SK-N-SH (cell line): ENCODE data around the gene IKZF4. TPM values are rescaled to one million over a fixed set of nuclear protein-coding genes. Genes with fewer than 3 reads are reported as not detected.

ENCODE experiments used
- CTCF ChIA-PET: fragments of 300-600, 350-600 bp; formaldehyde crosslinking; extraction: SDS; loops from one replicate; lab custom pipeline; 2021; lab: Yijun Ruan, JAX
- POLR2A ChIA-PET: fragments of 350-600 bp; sonication (Branson Sonifier 250); formaldehyde crosslinking; extraction: SDS; loops from one replicate; lab custom pipeline; 2020; ENCODE audit warnings: antibody characterized with exemption, inconsistent platforms; lab: Yijun Ruan, JAX
- DNase-seq: peaks from one replicate; pipeline ENCODE4 v3.0.0; 2012
- H2AFZ ChIP-seq: fragments of 200-600 bp; sonication (generic); 2 replicates; pipeline ENCODE4 v1.8.1; 2016; ENCODE audit warnings: antibody characterized with exemption, mild to moderate bottlenecking, low read depth
- H3F3A ChIP-seq: fragments of 200-600 bp; sonication (generic); replicated peaks from 2 replicates; pipeline ENCODE3; 2016; ENCODE audit warnings: antibody characterized with exemption, mild to moderate bottlenecking; ENCODE audit not compliant: insufficient read depth
- H3K27ac ChIP-seq, 2 experiments: fragments of 200-500 bp in 1 of 2; fragments of 200-600 bp in 1 of 2; sonication (Bioruptor generic) in 1 of 2; sonication (generic), shearing (Covaris generic) in 1 of 2; 2 replicates each; pipeline versions ENCODE4 v1.5.1 to v1.6.1; 2014 to 2016; ENCODE audit warnings: low read depth in 2 of 2, inconsistent platforms in 1 of 2, low read length in 1 of 2, mild to moderate bottlenecking in 1 of 2, mixed read lengths in 1 of 2
- H3K27me3 ChIP-seq: fragments of 200-600 bp; sonication (generic), shearing (Covaris generic); 2 replicates; pipeline ENCODE4 v1.6.1; 2016; ENCODE audit warnings: mixed run types; ENCODE audit not compliant: insufficient read depth
- H3K36me3 ChIP-seq, 2 experiments: fragments of 200-500 bp in 1 of 2; fragments of 200-600 bp in 1 of 2; sonication (Bioruptor generic) in 1 of 2; sonication (generic) in 1 of 2; replicated peaks in 1 of 2; 2 replicates each; pipeline versions ENCODE3 to v1.5.1; 2014 to 2016; ENCODE audit warnings: low read length in 1 of 2, mild to moderate bottlenecking in 1 of 2; ENCODE audit not compliant: insufficient read depth in 2 of 2, control insufficient read depth in 1 of 2
- H3K4me1 ChIP-seq, 2 experiments: fragments of 200-500 bp in 1 of 2; fragments of 200-600 bp in 1 of 2; sonication (Bioruptor generic) in 1 of 2; sonication (generic), shearing (Covaris generic) in 1 of 2; 2 replicates each; pipeline versions ENCODE4 v1.5.1 to v1.6.1; 2014 to 2016; ENCODE audit warnings: low read depth in 1 of 2, low read length in 1 of 2, mixed run types in 1 of 2; ENCODE audit not compliant: insufficient read depth in 2 of 2, control insufficient read depth in 1 of 2
- H3K4me2 ChIP-seq: fragments of 200-600 bp; sonication (generic), shearing (Covaris generic); 2 replicates; pipeline ENCODE4 v1.6.1; 2017; ENCODE audit warnings: mixed run types
- H3K4me3 ChIP-seq, 2 experiments: fragments of 200-500 bp in 1 of 2; fragments of 200-600 bp in 1 of 2; sonication (Bioruptor generic) in 1 of 2; sonication (generic), shearing (Covaris generic) in 1 of 2; 2 replicates each; pipeline versions ENCODE4 v1.5.1 to v1.8.1; 2014 to 2016; ENCODE audit warnings: low read depth in 2 of 2, inconsistent platforms in 1 of 2, low read length in 1 of 2, mild to moderate bottlenecking in 1 of 2, mixed read lengths in 1 of 2, moderate library complexity in 1 of 2
- H3K79me2 ChIP-seq: fragments of 200-600 bp; sonication (generic); 2 replicates; pipeline ENCODE4 v1.8.1; 2017; ENCODE audit warnings: mild to moderate bottlenecking; ENCODE audit not compliant: insufficient read depth
- H3K9ac ChIP-seq: fragments of 200-600 bp; sonication (generic); 2 replicates; pipeline ENCODE4 v1.6.1; 2017; ENCODE audit warnings: mixed run types
- H3K9me2 ChIP-seq: fragments of 200-600 bp; sonication (generic); 2 replicates; pipeline ENCODE4 v1.6.1; 2017; ENCODE audit warnings: mixed run types
- H3K9me3 ChIP-seq: fragments of 200-600 bp; sonication (generic); 2 replicates; pipeline ENCODE4 v1.6.1; 2017; ENCODE audit warnings: mixed run types, mild to moderate bottlenecking, moderate library complexity
- H4K20me1 ChIP-seq: fragments of 200-600 bp; sonication (generic); 2 replicates; pipeline ENCODE4 v1.6.1; 2017; ENCODE audit warnings: mild to moderate bottlenecking, mixed run types; ENCODE audit not compliant: insufficient read depth
- CHD2 ChIP-seq: fragments of 150-350 bp; IDR thresholded peaks from 2 replicates; pipeline ENCODE4 v1.6.1; 2018; ENCODE audit warnings: low read length; ENCODE audit not compliant: partially characterized antibody
- CTCF ChIP-seq: fragments of 200-600 bp; sonication (generic); IDR thresholded peaks from 2 replicates; pipeline ENCODE4 v1.6.1; 2017; ENCODE audit warnings: antibody characterized with exemption, mild to moderate bottlenecking, moderate library complexity
- ELF1 ChIP-seq: IDR thresholded peaks from 2 replicates; pipeline ENCODE4 v1.4.0; 2012
- FOSL2 ChIP-seq: IDR thresholded peaks from 2 replicates; pipeline ENCODE4 v1.4.0; 2012; ENCODE audit warnings: low read depth, mild to moderate bottlenecking, moderate library complexity, borderline replicate concordance
- FOXJ3 ChIP-seq: sonication (generic); formaldehyde crosslinking; IDR thresholded peaks from 2 replicates; pipeline ENCODE4 v1.5.1; 2020; ENCODE audit warnings: mild to moderate bottlenecking, missing genetic modification reagents
- FOXM1 ChIP-seq: IDR thresholded peaks from 2 replicates; pipeline ENCODE4 v1.4.0; 2012; ENCODE audit warnings: low read depth, mild to moderate bottlenecking
- GATA2 ChIP-seq: sonication (generic); formaldehyde crosslinking; IDR thresholded peaks from 2 replicates; pipeline ENCODE4 v1.5.0; 2020; ENCODE audit warnings: mild to moderate bottlenecking, missing genetic modification reagents
- JUND ChIP-seq: IDR thresholded peaks from 2 replicates; pipeline ENCODE4 v1.4.0; 2012
- MAX ChIP-seq: IDR thresholded peaks from 2 replicates; pipeline ENCODE4 v1.4.0; 2012; ENCODE audit warnings: low read depth
- MXI1 ChIP-seq: IDR thresholded peaks from 2 replicates; pipeline ENCODE4 v1.6.1; 2012; ENCODE audit warnings: mild to moderate bottlenecking, low read depth, low read length, improper control_type of control experiment
- NFIC ChIP-seq: IDR thresholded peaks from 2 replicates; pipeline ENCODE4 v1.4.0; 2012; ENCODE audit warnings: borderline replicate concordance
- NRF1 ChIP-seq: IDR thresholded peaks from 2 replicates; pipeline ENCODE4 v1.6.1; 2012; ENCODE audit warnings: low read depth, mild to moderate bottlenecking, low read length
- POLR2AphosphoS5 ChIP-seq: IDR thresholded peaks from 2 replicates; pipeline ENCODE4 v1.6.1; 2012; ENCODE audit warnings: low read depth, low read length
- REST ChIP-seq: IDR thresholded peaks from 2 replicates; pipeline ENCODE4 v1.6.1; 2012; ENCODE audit warnings: mild to moderate bottlenecking, low read depth, low read length, moderate library complexity
- RFX5 ChIP-seq: IDR thresholded peaks from 2 replicates; pipeline ENCODE4 v1.6.1; 2012; ENCODE audit warnings: mild to moderate bottlenecking, improper control_type of control experiment, low read length
- TAF1 ChIP-seq: IDR thresholded peaks from 2 replicates; pipeline ENCODE4 v1.6.1; 2012; ENCODE audit warnings: low read depth, mild to moderate bottlenecking, low read length, moderate library complexity, borderline replicate concordance
- TCF12 ChIP-seq: IDR thresholded peaks from 2 replicates; pipeline ENCODE4 v1.4.0; 2012
- TEAD4 ChIP-seq: IDR thresholded peaks from 2 replicates; pipeline ENCODE4 v1.4.0; 2012; ENCODE audit warnings: mild to moderate bottlenecking, borderline replicate concordance; ENCODE audit not compliant: insufficient read depth
- ZBTB33 ChIP-seq: IDR thresholded peaks from 2 replicates; pipeline ENCODE4 v1.4.0; 2012; ENCODE audit warnings: low read depth, borderline replicate concordance
- WGBS: methylation state at CpG from one replicate; pipeline ENCODE4 v1.1.6; 2017; ENCODE audit warnings: low lambda C conversion rate; 5-methylcytosine and 5-hydroxymethylcytosine counted together
- polyA plus RNA-seq, 3 experiments: library from polyadenylated mRNA; depleted of rRNA; stranded (reverse); fragments of >200 nt; gene quantifications; 2 replicates each; pipeline ENCODE4 v1.2.3, GENCODE V29; 2012

IKZF4 gene
- polyA plus RNA-seq, 1 of the 3 experiments (the other 2 are of a cell fraction) = 3.9 TPM

- Histone ChIP-seq H3K4me3 (no peak overlapping the region), H3K4me1 (no peaks in the 10 kb centered on the region), H4K20me1 (no peaks in the 10 kb centered on the region), H2AFZ (no peak overlapping the region), H3K9me2 (no peaks in the 10 kb centered on the region), H3K27ac (no peak overlapping the region; a peak in 1 of 4 replicates), H3K9me3 (no peaks in the 10 kb centered on the region), H3K79me2 (no peaks in the 10 kb centered on the region), H3K27me3 (no peaks in the 10 kb centered on the region), H3K4me2 (no peak overlapping the region), H3K9ac (no peak overlapping the region), H3F3A (no peaks in the 10 kb centered on the region), H3K36me3 (no peaks in the 10 kb centered on the region)
- ChIA-PET CTCF (interaction anchor here (2.3 kb wide), 1 partner anchor 25 kb away, joined by 8 read pairs; no protein-coding TSS in a partner anchor), POLR2A (no interaction called here)
- DNase-seq = no peak
- 74% methylated on average over 4 of the region's 4 CpGs for WGBS
- TF ChIP-seq RFX5 = no peak
- no peak for TF ChIP-seq TAF1
- no peak for TF ChIP-seq JUND
- no peak for TF ChIP-seq FOXM1
- no peak for TF ChIP-seq NRF1
- TF ChIP-seq TCF12 = no peak
- TF ChIP-seq CHD2 = no peak
- no peak for TF ChIP-seq FOSL2
- no peak for TF ChIP-seq FOXJ3
- TF ChIP-seq REST = no peak
- no peak for TF ChIP-seq MAX
- no peak for TF ChIP-seq NFIC
- no peak for TF ChIP-seq GATA2 (CRISPR knock-in tag)
- no peak for TF ChIP-seq CTCF
- no peak for TF ChIP-seq TEAD4
- TF ChIP-seq ELF1 = no peak
- TF ChIP-seq ZBTB33 = no peak
- TF ChIP-seq MXI1 = no peak
- no peak for TF ChIP-seq POLR2AphosphoS5
Observed at GRCh38 chr12:56071648-56072047, 50.8 kb downstream of the IKZF4 start.
